Aorta (tissue), 5 donors: Measurements from ENCODE around the gene KLF15. TPM values are rescaled to one million over a fixed set of nuclear protein-coding genes. Genes with fewer than 3 reads are reported as not detected.

Experiments used
- ATAC-seq: fragments of 200-7000 bp; cut with Tn5 transposase; one replicate; pipeline ENCODE4 v1.9.1; 2022; ENCODE audit warnings: moderate library complexity; ENCODE audit not compliant: low FRiP score
- DNase-seq, 2 donors: peaks; one replicate each; pipeline ENCODE4 v3.0.0-alpha.2; 2020
- H3K27ac ChIP-seq, 2 donors: one replicate each; pipeline ENCODE4 v1.5.1; 2013; ENCODE audit warnings: low read length in 2 of 2, mild to moderate bottlenecking in 2 of 2, moderate library complexity in 2 of 2, control low read depth in 1 of 2, inconsistent platforms in 1 of 2, low read depth in 1 of 2
- H3K27me3 ChIP-seq, 2 donors: one replicate each; pipeline ENCODE4 v1.6.1; 2013; ENCODE audit warnings: control low read depth in 1 of 2, low read length in 1 of 2, mild to moderate bottlenecking in 1 of 2, moderate library complexity in 1 of 2; ENCODE audit not compliant: insufficient read depth in 2 of 2, control insufficient read depth in 1 of 2
- H3K36me3 ChIP-seq, 2 donors: one replicate each; pipeline ENCODE4 v1.6.1; 2013; ENCODE audit warnings: control low read depth in 1 of 2, low read length in 1 of 2, mild to moderate bottlenecking in 1 of 2; ENCODE audit not compliant: insufficient read depth in 2 of 2, control insufficient read depth in 1 of 2
- H3K4me1 ChIP-seq, 2 donors: one replicate each; pipeline ENCODE4 v1.6.1; 2013; ENCODE audit warnings: low read length in 2 of 2, control low read depth in 1 of 2, mild to moderate bottlenecking in 1 of 2, moderate library complexity in 1 of 2; ENCODE audit not compliant: insufficient read depth in 2 of 2, control insufficient read depth in 1 of 2
- H3K4me3 ChIP-seq, 2 donors: one replicate each; pipeline ENCODE4 v1.5.1; 2013; ENCODE audit warnings: low read length in 2 of 2, control low read depth in 1 of 2, mild to moderate bottlenecking in 1 of 2
- H3K9me3 ChIP-seq: one replicate; pipeline ENCODE4 v1.6.1; 2013; ENCODE audit warnings: mild to moderate bottlenecking, low read length; ENCODE audit not compliant: control insufficient read depth
- WGBS, 2 donors: extraction: QIAGEN DNeasy Blood & Tissue Kit; methylation state at CpG; one replicate each; pipeline ENCODE4 v1.1.7; 2013; 5-methylcytosine and 5-hydroxymethylcytosine counted together
- intact Hi-C, 2 donors: fragments of 100-400 bp; cut with DNase I; formaldehyde crosslinking; loops; one replicate each; pipeline versions ENCODE4 v1.14.2 to v1.15.0; 2022
- polyA plus RNA-seq, 2 donors: library from polyadenylated mRNA; stranded (reverse); fragments of 200-250 nt; gene quantifications; one replicate each; pipeline ENCODE4 v1.2.3, GENCODE V29; 2013
- total RNA-seq, 2 donors: library from RNA; stranded (reverse); fragmentation: NEBNext Ultra II Directional; extraction: Animal tissue kit (Norgen Biotek cat#: 25700); gene quantifications; one replicate each; pipeline ENCODE4 v1.2.1, GENCODE V29; 2021
- donor health status: healthy with polysubstance abuse.
- donor health status: Bipolar disorder and iron deficiency.
- donor health status: DM: no; HTN: no; CAD: no.
- donor health status: DM: no; HTN: no; CAD: no.
- donor health status: DM: yes; HTN: yes; CAD: no.

Gene KLF15
- total and polyA plus RNA-seq, 4 donors = 8.5 to 43.9 (median 31.8) TPM

DNA sequence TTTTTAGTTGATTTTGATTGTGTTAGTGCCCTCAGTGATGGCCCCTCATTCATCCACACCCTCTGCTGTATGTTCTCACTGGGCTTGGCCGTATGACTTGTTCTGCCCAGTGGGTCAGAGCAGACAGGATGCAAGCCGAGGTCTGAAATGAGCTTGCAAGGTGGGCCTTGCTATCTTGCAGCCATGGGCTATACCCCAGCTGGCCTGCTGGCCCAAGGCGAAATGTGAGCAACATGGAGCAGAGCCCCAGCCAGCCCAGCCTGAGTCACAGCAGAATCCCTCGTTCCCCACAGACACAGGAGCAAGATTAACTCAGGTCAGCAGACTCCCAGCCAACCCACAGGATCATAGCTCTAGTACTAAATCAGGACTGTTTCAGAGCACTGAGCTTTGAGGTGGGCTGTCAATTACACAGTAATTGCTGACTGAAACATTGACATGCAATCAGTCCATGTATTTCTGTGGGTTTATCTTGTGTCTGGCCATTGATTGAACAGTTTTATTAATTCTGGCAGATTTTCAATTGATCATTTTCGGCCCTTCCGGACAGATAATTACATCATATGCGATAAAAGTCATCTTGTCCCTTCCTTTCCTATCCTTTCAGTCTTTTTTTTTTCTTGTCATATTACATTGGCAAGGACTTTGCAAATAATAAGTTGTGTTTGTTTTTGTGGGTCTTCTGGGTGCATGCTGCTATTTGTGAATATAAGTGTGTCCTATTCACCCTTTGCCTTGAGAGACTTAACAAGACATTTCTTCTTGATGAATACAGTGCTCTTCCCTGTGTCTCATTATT, 27.1 kb downstream of the KLF15 start:
- Histone ChIP-seq H3K4me1 (no peaks in the 10 kb centered on the region), H3K27ac (no peak overlapping the region), H3K36me3 (peaks cover 0 to 6% of the 10 kb centered on the region in 2 donors), H3K4me3 (no peak overlapping the region), H3K27me3 (no peaks in the 10 kb centered on the region), H3K9me3 (peaks cover 12% of the 10 kb centered on the region)
- intact Hi-C loops = no loop called here
- ATAC-seq = no peak
- peak in 1 of 2 donors; percentile 29 for DNase-seq
- 83 to 85% methylated on average over 7 of the region's 7 CpGs for WGBS, 2 donors

DNA sequence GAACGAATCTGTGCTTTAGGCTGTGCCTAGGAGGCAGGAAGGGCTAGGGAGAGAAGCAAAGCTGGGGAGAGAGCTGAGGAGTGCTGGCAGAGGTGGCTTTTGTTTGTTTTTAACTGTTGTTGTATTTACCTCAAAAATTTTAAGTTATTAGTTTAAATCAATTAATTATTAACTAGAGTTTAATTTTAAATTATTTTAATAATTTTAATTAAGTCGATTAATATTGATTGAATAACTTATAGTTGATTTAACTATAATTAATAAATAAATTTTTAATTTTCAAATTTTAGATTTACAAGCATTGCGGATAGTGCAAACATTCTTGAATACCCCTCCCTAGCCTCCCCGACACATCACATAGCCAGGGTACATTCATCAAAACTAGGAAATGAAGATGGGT, 30.6 kb downstream of the KLF15 start:
- DNase-seq (no peak), ATAC-seq (no peak)
- whole genome bisulfite sequencing, 2 donors = 85 to 88% methylated on average over 4 of the region's 4 CpGs
- Histone ChIP-seq H3K27ac (no peak overlapping the region), H3K36me3 (peaks cover 0 to 6% of the 10 kb centered on the region in 2 donors), H3K9me3 (peaks cover 12% of the 10 kb centered on the region), H3K27me3 (no peaks in the 10 kb centered on the region), H3K4me1 (no peaks in the 10 kb centered on the region), H3K4me3 (no peak overlapping the region)
- intact Hi-C loops = no loop called here

DNA sequence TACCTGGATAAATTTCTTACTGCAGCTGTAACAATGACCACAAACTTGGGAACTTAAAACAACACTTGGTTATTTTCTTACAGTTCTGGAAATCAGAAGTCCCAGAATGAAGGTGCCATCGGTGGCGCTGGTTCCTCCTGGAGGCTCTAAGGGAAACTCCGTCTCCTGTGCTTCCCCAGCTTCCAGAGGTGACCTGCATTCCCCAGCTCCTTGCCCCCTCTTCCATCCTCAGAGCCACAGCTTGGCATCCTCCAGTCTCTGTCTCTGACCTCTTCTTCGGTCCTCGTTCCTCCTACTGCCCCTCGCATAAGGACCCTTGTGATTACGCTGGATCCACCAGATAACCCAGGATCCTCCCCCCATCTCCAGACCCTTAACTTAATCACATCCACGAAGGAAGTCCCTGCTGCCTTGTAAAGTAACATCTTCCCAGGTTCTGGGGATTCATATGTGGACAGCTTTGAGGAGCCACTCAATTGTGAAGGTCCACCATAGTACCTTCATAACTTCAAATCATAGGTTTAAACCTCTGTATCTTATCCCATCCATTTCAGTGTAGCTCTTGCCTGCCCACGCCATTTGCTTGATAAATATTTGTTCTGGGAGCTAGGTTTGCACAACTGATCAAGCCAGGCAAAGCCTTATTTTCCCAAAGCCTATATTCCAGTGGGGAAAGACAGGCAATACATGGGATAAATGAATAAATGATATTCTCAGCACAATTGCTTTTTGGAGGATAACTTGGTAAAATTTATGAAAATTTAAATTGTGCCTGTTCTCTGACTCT, 34.8 kb downstream of the KLF15 start:
- Histone ChIP-seq H3K27ac (no peak overlapping the region), H3K36me3 (no peaks in the 10 kb centered on the region), H3K27me3 (no peaks in the 10 kb centered on the region), H3K4me3 (no peak overlapping the region), H3K4me1 (no peaks in the 10 kb centered on the region), H3K9me3 (peaks cover 2% of the 10 kb centered on the region)
- intact Hi-C loops = no loop called here
- no peak for DNase-seq
- ATAC-seq = no peak
- WGBS, 2 donors = 75 to 78% methylated on average over 9 of the region's 9 CpGs

DNA sequence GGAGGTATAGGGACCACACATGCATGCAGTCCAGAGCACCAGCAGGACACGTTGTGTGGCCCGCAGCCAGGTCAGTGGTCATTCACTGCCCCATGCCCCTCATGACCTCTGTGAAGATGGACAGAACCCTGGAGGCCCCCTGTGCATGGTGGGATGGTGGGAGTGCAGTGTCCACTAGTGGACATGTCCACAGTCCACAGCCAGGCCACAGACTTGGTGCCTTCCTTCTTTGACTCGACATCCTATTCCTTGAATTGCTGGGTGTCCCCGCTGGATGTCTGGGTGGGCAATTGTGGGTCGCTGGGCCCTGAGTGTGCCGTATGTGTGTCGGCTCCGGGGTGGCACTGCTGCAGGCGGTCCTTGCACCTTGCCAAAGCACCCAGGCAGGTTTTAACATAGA, 35.7 kb downstream of the KLF15 start:
- H3K4me3 ChIP-seq = no peak overlapping the region
- ATAC-seq = peak; percentile 15
- H3K4me1 ChIP-seq = no peaks in the 10 kb centered on the region
- H3K36me3 ChIP-seq = no peaks in the 10 kb centered on the region
- H3K27ac ChIP-seq = no peak overlapping the region
- 78 to 82% methylated on average over 9 of the region's 9 CpGs for WGBS, 2 donors
- intact Hi-C loops = no loop called here
- DNase-seq = no peak
- H3K9me3 ChIP-seq = peaks cover 1% of the 10 kb centered on the region
- H3K27me3 ChIP-seq = no peaks in the 10 kb centered on the region

DNA sequence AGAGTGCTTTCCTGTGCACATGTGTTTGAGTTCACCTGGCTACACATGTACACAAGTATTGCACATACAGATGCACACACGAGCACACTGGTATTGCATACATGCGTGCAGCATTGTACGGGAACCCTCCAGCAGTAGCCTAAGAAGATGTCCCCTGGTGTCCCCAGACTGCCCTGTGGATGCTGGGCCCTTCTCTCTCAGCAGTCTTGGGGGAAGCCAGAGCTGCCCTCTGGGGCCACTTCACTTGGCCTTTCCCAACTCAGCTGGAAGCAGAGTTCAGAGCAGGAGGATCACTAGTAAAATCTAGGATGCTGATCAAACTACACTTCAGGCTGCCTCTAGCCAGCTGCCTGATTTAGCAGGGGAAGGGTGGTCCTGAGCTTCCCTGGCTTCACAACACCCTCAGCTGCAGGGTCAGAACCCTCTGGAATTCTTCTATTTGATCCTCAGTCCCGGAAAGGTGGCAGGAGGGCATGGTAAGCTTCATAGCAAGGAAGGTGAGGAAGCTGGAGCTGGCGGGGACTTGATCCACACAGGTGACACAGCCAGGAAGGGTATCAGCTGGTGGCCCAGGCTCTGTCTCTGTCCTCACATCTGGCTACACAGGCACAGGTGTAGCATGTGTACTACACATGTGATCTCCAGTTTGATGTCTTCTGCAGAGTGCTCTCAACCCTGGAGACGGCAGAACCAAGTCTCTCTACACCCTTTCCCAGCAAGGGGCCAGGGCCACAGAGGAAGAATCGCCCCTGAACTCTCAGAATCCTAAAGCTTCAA, 36.5 kb downstream of the KLF15 start:
- ATAC-seq (no peak), DNase-seq (no peak)
- no peak overlapping the region for H3K4me3 ChIP-seq
- H3K27me3 ChIP-seq = no peaks in the 10 kb centered on the region
- WGBS, 2 donors = 83 to 89% methylated on average over 7 of the region's 7 CpGs
- intact Hi-C loops = no loop called here
- H3K27ac ChIP-seq = no peak overlapping the region
- H3K4me1 ChIP-seq = no peaks in the 10 kb centered on the region
- no peaks in the 10 kb centered on the region for H3K9me3 ChIP-seq
- no peaks in the 10 kb centered on the region for H3K36me3 ChIP-seq

DNA sequence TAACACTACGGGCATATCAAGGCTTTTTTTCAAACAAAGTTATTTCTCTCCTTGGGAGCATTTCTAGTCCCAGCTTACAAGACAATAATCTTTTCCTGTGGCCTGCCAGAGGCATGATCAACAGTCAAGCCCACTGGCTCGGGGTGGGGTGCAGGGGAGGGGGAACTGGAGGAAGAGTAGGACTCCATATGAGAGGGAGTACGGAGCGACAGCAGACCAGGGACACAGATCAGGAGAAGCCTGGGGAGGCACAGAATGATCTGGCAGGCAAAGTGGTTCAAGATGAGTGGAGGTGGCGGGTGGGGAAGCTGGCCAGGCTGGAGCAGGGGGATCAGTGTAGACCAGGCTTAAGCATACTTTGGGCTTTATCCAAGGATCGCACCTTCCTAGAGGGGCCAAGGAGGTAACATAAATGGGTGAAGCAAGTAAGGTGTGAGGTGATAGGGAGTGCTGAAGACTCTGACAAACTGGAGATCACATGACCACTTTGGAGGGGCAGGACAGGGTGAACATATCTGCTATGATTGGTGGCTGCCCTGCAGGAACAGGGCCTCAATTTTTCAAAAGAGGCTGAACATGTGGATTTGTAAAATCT, 37.4 kb downstream of the KLF15 start:
- H3K9me3 ChIP-seq = no peaks in the 10 kb centered on the region
- ATAC-seq = no peak
- no peak overlapping the region for H3K27ac ChIP-seq
- H3K4me3 ChIP-seq = no peak overlapping the region
- 82 to 84% methylated on average over 6 of the region's 6 CpGs for WGBS, 2 donors
- intact Hi-C loops = no loop called here
- H3K27me3 ChIP-seq = no peaks in the 10 kb centered on the region
- no peaks in the 10 kb centered on the region for H3K36me3 ChIP-seq
- H3K4me1 ChIP-seq = no peaks in the 10 kb centered on the region
- DNase-seq = no peak

DNA sequence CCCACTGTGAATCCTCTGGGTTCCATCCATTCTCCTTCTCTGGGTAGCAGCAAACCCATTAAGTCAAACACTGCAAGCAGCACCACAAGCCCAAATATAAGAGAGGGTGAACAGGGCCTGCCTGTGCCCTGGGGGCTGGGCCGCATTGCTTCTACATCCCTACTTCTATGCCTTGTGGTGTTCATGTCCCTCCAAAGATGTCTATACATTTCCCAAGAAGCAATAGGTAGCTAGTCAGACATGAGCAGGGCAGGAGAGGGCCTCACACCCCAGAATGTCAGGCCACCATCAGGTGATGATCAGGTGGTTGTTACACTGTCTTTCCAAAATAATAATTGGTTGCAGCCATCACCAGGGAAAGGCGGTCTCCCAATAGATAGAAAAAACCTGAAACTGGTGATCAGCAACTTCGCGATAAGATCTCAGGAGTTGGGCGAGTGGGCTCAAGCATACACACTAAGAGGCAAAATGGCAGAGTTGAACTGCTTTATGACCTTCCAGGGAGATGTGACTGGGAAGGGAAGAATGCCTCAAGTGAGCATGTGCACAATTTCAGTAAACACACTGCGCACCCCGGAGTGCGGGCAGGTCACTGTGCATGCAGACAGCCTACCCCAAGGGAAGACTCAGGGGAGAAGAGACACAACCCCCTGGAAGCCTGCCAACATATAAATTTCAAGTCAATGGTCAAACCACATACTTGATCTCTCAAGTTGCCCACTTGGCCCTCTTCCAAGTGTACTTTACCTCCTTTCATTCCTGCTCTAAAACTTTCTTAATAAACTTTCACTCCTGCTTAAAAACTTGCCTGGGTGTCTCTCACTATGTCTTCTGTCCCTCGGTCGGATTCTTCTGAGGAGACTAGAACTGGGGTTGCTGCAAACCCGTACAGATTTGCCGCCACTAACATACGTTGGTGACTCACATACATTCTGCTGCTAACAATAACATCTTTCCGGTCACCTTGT, 39.9 kb downstream of the KLF15 start:
- Histone ChIP-seq H3K27ac (no peak overlapping the region), H3K36me3 (no peaks in the 10 kb centered on the region), H3K4me3 (no peak overlapping the region), H3K4me1 (no peaks in the 10 kb centered on the region), H3K27me3 (no peaks in the 10 kb centered on the region), H3K9me3 (no peaks in the 10 kb centered on the region)
- intact Hi-C loops = no loop called here
- DNase-seq (no peak), ATAC-seq (no peak)
- WGBS, 2 donors = 89 to 95% methylated on average over 14 of the region's 14 CpGs
